HG02642 (cell line): ENCODE results near the gene GRAMD2A.

Source experiments
- ATAC-seq: cut with Tn5 transposase; IDR thresholded peaks from one replicate; pipeline ENCODE4 v1.9.1; 2021; ENCODE audit warnings: mild to moderate bottlenecking; ENCODE audit not compliant: unreplicated experiment, poor library complexity

The GRAMD2A gene

GRCh38 chr15:72169236-72169920 lies 28.2 kb downstream of the GRAMD2A start:
- no peak for ATAC-seq

- no peak for ATAC-seq
Measured at GRCh38 chr15:72168808-72169190, 28.8 kb downstream of the GRAMD2A start.

GRCh38 chr15:72168131-72168807 lies 29.3 kb downstream of the GRAMD2A start:
- ATAC-seq, result no peak

- no peak for ATAC-seq
Measured at GRCh38 chr15:72167445-72167844, 30.1 kb downstream of the GRAMD2A start.

GRCh38 chr15:72166716-72167417 lies 30.7 kb downstream of the GRAMD2A start:
- no peak for ATAC-seq

- ATAC-seq, result no peak
Measured at GRCh38 chr15:72163719-72164118, 33.9 kb downstream of the GRAMD2A start.

- ATAC-seq, result no peak
Measured at GRCh38 chr15:72162569-72162968, 35.0 kb downstream of the GRAMD2A start.

GRCh38 chr15:72161361-72162132 lies 36.0 kb downstream of the GRAMD2A start:
- no peak for ATAC-seq

- ATAC-seq, result no peak
Measured at GRCh38 chr15:72160696-72161245, 36.8 kb downstream of the GRAMD2A start.

GRCh38 chr15:72156928-72157327 lies 40.7 kb downstream of the GRAMD2A start:
- no peak for ATAC-seq

- peak; percentile 78 for ATAC-seq
Measured at GRCh38 chr15:72155635-72156616, 41.7 kb downstream of the GRAMD2A start.

GRCh38 chr15:72155003-72155621 lies 42.5 kb downstream of the GRAMD2A start:
- no peak for ATAC-seq

GRCh38 chr15:72154316-72154715 lies 43.3 kb downstream of the GRAMD2A start:
- no peak for ATAC-seq

- ATAC-seq, result no peak
Measured at GRCh38 chr15:72153269-72154000, 44.2 kb downstream of the GRAMD2A start.

- no peak for ATAC-seq
Measured at GRCh38 chr15:72147418-72147817, 50.2 kb downstream of the GRAMD2A start.

- no peak for ATAC-seq
Measured at GRCh38 chr15:72146934-72147333, 50.7 kb downstream of the GRAMD2A start.

GRCh38 chr15:72146221-72146620 lies 51.4 kb downstream of the GRAMD2A start:
- no peak for ATAC-seq
